ENCODE data around the gene SOX21.
"Not testable (repeated sequence)": the region's sequence is repeated elsewhere in the genome, so short reads cannot be mapped to it uniquely, and the experiment has no call there.

SOX21 gene

DNA sequence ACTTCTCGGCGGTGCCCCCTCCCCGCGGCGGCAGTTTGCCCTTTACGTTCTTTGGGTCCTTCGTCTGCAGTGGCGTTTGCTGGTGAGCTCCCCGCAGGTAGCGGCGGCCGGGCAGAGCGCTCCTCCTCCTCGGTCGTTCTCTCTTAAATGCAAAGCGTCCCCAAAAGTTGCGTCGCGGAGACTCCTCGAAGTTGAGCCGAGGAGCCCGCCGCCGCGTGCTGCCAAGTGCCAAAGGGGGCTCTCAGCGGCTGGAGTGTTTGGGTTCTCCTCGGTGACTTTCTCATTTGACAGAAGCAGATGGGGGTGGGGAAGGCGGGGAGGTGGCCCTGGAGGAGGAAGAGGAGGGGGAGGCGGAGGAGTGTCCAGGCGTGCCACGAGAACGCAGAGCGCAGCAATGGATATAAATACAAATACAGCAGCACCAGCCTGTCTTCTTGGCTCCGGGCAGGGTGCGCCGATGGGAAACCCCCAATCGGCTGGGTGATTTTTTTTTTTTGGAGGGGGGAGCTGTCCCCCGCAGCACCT, at the start of gene SOX21:
Gene SOX21 (minus strand): TSS at position 259 of the 525 bp plus-strand sequence. CDS start 496 bp downstream, outside the sequence.
- DNase-seq (ENCODE audit: insufficient read length, low spot score) = no peak
- no peak for FAIRE-seq

DNA sequence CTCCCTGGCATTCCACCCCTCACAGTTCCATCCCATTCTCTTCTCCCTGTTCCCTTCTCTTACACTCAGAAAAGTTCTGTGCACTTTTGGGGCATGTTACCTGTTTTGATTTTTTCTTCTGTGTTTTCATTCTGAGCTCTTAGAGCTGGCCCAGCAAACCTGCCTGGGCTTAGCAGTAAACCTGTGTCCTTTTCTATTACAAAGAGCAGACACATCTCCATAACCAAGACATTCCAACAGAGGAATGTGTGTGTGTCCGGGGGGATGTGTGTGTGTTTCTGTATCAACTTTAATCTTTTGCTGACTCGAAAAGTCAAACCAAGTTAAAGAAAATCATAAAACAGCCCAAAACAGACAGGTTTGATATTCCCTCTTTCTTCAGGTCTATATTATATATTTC, 49.1 kb upstream of the SOX21 start:
- DNase-seq (ENCODE audit: insufficient read length, low spot score) (no peak), FAIRE-seq (no peak)

DNA sequence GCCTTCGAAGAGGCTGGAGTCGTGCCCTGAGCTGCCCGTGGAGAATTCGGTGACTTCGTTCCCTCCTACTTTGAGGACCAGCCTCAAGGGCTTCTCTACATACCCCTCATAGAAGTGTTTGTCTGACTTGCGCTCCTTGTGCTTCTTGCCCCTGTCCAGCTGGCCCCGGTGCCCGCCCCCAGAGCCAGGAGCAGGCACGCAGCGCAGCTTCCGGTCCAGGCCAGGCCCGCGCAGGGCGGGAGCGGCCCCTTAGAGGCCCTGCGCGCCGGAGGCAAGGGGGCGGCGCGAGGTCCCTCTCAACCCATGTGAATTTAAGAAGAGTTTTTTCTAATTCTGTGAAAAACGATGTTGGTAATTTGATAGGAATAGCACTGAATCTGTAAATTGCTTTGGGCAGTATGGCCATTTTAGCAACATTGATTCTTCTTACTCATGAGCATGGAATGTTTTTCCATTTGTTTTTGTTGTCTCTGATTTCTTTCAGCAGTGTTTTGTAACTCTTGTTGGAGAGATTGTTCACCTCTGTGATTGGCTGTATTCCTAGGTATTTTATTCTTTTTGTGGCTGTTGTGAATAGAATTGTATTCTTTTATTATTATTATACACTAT, 46.9 kb upstream of the SOX21 start:
- no peak for FAIRE-seq
- DNase-seq (ENCODE audit: insufficient read length, low spot score) = no peak

DNA sequence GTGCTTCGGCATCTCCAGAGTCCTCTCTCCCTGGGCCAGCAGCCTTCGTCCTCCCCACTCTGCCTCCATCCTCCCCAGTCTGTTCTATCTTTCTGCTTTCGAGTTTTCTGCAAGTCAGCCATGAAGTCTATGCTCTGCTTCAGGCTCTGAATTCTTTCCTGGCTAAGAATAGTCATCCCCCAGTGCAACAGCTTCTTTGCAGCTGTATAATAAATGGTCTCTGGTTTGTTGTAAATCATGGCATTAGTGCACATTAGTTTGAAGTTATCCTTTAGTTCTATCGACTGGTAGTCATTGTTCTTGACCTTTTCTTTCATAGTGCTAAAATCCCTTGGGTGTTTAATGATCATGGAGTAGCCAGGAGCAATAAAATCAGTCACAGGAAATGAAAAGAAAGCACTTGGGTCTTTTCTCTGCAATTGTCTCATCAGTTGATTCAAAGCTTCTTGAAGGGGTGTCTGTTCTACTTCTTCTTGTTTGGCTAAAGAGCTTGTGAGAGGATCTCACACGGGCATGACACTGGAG, 46.2 kb upstream of the SOX21 start:
- no peak for FAIRE-seq
- no peak for DNase-seq (ENCODE audit: insufficient read length, low spot score)

DNA sequence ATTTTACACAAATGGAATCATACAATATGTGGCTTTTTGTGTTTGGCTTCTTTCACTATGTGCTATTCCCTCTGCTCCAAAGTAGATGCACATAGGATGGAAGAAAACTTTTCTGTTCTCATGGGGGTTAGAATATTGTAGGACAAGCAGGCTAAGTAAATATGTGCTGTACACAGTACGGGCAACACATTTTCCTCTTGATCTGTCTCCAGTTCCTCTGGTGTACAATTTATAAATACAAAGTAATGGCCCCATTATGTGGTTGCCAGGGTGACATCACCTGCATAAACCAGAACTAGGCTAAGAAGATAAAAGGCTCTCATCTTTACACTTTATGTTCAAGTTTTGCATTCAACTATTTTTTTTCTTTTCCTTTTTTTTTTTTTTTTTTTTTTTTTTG, 41.0 kb upstream of the SOX21 start:
- FAIRE-seq (no peak), DNase-seq (ENCODE audit: insufficient read length, low spot score) (no peak)

DNA sequence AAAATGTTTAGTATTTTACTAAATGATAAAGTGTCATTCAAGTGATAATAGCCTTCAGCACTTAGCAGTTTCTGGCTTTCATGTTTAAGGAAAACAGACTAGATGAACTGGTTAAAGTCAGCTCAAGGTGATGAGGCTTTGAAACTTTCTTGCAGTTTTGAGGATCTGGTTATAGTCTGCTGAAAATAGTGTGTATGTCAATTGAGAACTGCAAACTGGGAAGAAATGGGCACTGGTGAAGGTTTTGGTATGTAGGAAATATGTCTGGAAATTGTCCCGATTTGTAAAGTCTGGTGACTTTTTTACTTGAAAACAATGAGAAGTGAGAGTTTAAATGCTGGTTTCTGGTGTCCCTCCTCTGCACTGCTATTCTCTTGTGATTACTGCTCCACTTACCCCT, 36.8 kb upstream of the SOX21 start:
- FAIRE-seq (no peak), DNase-seq (ENCODE audit: insufficient read length, low spot score) (no peak)

DNA sequence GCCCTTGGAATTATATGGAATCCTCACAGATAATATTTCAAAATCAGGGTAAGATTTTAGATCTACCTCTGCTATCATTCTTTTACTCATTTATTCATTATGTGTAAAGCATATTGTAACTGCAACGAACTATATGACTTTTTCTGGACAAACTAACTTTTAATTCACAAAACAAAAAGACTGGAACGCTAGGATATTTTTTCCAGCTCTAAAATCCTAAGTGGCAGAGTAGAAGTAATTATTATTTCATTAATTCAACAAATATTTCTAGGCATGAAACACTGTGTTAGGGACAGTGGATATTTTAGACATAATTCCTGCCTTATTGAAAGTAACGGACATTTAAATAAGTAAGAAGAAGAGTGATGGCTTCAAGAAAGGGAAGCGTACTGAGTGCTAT, 26.9 kb upstream of the SOX21 start:
- DNase-seq (ENCODE audit: insufficient read length, low spot score) (no peak), FAIRE-seq (no peak)

DNA sequence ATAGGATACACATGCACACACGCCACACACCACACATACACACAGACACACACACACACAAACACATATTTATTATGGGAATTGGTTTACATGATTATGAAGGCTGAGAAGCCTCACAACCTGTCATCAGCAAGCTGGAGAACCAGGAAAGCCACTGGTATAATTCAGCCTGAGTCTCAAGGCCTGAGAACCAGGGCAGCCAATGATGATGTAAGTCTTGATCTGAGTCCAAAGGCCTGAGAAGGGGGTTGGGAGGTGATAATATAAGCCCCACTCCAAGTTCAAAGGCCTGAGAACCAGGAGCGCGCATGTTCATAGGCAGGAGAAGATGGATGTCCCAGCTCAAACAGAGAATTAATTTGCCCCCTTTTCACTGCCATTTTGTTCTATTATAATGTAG, 18.7 kb upstream of the SOX21 start:
- DNase-seq (ENCODE audit: insufficient read length, low spot score) = no peak
- FAIRE-seq = no peak

DNA sequence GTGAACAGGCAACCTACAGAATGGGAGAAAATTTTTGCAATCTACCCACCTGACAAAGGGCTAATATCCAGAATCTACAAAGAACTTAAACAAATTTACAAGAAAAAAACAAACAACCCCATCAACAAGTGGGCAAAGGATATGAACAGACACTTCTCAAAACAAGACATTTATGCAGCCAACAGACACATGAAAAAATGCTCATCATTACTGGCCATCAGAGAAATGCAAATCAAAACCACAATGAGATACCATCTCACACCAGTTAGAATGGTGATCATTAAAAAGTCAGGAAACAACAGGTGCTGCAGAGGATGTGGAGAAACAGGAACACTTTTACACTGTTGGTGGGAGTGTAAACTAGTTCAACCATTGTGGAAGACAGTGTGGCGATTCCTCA, 17.6 kb upstream of the SOX21 start:
- not testable (repeated sequence) for DNase-seq (ENCODE audit: insufficient read length, low spot score); FAIRE-seq

DNA sequence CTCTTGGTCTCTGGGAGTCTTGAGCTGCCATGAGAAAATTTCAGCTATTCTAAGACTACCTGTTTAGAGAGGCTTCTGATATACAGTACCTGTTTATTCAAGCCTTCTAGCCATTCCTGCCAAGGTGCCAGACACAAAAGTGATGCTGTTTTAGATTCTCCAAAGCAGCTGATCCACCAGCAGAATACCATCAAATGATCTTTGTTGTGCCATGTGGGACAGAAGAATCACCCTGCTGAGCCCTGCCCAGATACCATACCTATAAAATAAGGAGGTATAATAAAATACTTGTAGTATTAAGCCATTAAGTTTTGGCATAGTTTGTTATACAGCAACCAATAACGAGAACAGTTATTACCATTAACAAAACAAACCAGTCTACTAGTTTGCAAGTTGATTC, 14.1 kb upstream of the SOX21 start:
- DNase-seq (ENCODE audit: insufficient read length, low spot score) = no peak
- FAIRE-seq = no peak

DNA sequence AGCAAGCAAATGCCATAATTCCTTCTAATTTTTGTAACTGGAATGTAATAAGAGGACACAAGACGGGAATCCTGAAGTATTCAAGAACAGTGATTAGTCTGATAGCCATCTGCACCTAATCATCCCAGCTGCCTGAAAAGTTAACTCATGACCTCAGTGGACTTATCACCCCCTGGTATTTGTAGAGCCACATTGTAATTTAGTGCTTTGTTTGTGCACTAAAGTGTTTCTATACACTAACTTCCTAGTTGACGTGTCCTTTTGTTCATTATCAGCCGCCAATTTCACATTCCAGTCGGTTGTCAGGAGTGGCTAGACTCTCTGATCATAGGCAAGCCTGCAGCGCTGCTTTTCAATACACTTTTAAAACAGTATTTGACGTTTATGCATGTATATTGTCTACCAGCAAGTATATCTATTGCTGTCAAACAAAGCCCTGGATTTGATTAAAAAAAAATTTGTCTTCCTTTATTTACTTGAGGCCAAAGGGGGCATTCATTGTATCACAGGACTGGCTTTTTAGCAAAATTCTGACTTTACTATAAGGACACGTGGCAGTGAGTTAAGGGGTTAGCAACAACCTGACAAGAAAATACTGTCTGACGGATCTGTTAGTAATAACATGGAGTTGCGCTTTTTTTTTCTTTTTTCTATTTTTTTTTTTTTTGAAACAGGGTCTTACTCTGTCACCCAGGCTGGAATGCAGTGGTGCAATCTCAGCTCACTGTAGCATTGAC, 10.4 kb upstream of the SOX21 start:
- FAIRE-seq (no peak), DNase-seq (ENCODE audit: insufficient read length, low spot score) (no peak)

DNA sequence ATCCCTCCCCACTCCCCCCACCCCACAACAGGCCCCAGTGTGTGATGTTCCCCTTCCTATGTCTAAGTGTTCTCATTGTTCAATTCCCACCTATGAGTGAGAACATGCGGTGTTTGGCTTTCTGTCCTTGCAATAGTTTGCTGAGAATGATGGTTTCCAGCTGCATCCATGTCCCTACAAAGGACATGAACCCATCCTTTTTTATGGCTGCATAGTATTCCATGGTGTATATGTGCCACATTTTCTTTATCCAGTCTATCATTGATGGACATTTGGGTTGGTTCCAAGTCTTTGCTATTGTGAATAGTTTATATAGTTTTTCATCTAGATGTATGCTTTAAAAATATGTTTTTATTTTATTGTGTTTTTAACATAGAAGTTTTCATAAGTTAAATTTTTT, 6.4 kb upstream of the SOX21 start:
- not testable (repeated sequence) for FAIRE-seq; DNase-seq (ENCODE audit: insufficient read length, low spot score)

DNA sequence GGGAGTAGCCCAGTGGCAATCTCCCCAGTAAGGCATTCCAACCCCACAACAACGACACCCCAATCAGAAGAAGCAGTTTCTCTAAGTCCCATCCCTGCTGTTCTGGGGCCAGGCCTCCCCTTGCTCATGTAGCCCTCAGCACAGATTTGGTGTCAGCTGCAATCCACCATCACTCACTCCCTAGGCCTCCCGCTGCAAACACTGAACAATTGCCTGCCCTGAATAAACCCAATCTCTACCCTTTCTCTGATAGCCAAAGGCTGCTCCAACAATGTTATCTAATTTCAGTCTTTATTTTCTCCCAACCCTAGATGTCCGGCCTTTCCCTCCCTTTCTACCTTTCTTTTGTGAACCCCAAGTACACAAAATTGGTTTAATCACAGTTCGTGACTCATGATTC, 5.6 kb upstream of the SOX21 start:
- no peak for FAIRE-seq
- no peak for DNase-seq (ENCODE audit: insufficient read length, low spot score)

DNA sequence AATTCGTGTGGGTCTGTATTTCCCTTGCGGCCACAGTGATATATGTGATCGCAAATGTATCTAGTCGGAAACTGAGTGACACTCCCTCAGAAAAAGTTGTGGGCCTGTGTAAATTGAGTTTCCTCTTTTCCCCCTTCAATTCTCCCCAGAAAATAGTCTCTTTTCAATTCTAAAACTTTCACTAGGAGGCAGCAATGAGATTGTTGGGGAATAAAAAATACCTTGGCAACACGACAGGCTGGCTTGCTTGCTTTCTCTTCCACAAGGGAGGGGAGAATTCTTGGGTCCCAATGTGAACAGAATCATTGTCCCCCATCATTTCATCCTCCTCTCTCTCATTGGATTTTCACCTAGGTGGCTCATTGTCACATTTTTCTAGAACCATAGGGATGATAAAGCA, 3.7 kb upstream of the SOX21 start:
- FAIRE-seq = no peak

DNA sequence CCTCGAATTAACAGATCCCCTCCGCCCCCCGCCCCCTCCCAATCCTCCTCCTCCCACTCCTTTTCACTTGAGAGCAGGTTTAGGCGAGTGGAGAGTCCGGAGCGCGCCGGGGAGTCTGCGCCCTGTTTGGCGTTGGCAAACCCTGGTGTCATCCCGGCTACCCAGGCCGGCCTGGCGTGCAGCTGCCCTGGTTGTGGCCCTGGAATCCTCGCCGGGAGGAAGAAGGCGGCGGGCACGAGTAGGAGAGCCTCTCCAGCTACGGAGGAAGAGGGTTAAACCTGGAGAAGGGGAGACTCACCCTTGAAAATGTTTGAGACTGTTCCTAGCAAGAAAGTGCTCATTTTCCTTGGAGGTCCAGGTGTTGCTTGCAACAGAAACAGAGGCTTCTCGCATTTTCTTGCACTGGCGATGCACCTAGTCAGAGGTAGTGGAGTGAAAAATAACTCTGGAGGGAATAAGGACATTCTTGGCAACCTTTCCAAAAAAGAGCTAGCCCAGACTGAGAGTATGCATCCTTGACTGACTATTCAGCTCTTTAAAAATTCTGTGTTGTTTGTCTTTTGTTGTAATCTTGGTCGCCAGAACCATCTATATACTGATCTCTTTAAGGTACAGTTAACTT, 1.3 kb upstream of the SOX21 start:
- FAIRE-seq = no peak
- no peak for DNase-seq (ENCODE audit: insufficient read length, low spot score)

More for the DNA sequence above, 3.7 kb upstream of the SOX21 start:
- DNase-seq (ENCODE audit: insufficient read length, low spot score) = no peak

DNA sequence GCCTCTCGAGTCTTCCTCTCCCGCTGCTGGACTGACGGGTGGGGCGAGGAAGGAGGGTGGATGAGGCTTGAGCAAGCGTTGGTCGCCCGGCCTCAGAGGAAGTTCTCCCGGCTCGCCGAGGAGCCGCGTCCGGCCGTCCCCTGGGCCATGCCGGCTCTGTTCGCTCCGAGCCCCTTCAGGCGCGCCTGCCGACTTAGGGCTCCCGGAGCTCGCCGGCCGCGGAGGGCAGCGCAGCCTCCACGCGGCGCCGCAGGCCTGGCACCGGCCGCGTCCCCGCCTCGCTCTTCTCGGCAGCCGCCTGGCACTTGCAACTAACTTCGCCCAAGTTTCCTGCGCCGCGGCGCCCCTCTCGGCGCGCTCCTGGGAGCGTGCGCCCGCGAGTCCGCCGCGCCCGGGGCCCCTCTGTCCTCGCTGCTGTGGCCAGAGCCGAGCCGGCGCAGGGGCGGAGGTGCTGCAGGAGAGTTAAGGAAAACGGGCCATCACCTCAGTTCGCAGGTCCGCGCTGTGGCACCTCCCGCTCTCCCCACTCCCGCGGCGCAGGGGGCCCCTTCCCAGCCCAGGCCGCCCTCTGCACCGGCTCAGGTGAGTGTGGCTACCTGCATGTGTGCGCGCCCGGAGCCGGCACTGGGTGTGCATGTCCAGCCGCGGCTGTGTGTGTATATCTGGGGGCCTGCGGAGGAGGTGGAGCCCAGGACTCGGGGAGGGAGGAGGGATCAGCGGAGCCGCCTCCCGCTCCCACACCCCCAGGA, 641 bp upstream of the SOX21 start:
- FAIRE-seq (no peak), DNase-seq (ENCODE audit: insufficient read length, low spot score) (peak; percentile 19)

DNA sequence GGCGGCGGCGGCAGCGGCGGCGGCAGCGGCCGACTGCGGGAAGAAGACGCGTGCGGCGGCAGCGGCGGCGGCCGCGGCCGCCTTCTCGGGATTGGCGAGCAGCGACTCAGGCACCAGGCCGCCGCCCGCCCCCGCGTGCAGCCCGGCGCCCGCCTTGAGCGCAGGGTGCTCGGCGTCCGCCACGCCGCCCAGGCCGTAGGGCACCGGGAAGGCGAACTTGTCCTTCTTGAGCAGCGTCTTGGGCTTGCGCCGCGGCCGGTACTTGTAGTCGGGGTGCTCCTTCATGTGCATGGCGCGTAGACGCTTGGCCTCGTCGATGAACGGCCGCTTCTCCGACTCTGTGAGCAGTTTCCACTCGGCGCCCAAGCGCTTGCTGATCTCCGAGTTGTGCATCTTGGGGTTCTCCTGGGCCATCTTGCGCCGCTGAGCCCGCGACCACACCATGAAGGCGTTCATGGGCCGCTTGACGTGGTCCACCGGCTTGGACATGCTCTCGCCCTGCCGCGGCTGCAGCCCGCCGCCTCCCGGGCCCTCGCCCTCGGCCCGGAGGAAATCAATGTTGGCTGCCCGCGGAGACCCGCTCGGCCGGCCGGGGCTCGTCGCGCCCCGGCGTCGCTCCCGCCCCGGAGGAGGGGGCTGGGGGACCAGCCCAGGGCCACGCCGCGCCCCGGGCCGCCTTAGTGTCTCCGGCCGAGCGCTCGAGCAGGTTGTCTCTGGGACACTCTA, 621 bp downstream of the SOX21 start:
- DNase-seq (ENCODE audit: insufficient read length, low spot score) (no peak), FAIRE-seq (no peak)

DNA sequence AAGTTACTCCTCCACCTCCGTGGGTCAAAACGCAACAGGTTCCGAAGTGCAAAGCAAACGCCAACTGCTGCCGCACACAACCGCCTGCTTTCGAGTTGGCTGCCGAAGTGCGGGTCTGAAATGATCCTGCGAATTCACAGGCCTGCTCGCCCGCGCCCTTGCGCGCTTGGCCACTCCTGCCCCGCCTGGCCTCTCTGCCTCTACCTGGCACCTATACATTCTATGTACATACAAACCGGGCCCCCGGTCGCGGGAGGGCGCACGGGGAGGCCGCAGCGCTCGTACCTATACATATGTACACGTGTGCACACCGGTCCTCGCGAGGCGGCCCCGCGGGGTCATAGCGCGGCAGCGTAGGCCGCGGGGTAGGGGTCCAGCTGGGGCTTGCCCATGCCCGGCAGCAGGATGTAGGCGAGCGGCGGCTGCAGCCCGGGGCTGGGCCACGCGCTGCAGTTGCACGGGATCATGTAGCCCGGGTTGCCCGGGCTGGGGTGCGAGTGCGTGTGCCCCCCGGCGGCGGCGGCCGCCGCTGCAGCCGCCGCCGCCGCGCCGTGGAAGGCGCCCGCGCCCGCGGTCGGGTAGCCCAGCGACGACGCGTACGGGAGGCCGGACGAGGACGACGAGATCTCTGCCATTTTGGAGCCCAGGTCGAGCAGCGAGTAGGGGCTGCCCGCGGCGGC, 1.3 kb downstream of the SOX21 start:
- FAIRE-seq (no peak), DNase-seq (ENCODE audit: insufficient read length, low spot score) (no peak)

DNA sequence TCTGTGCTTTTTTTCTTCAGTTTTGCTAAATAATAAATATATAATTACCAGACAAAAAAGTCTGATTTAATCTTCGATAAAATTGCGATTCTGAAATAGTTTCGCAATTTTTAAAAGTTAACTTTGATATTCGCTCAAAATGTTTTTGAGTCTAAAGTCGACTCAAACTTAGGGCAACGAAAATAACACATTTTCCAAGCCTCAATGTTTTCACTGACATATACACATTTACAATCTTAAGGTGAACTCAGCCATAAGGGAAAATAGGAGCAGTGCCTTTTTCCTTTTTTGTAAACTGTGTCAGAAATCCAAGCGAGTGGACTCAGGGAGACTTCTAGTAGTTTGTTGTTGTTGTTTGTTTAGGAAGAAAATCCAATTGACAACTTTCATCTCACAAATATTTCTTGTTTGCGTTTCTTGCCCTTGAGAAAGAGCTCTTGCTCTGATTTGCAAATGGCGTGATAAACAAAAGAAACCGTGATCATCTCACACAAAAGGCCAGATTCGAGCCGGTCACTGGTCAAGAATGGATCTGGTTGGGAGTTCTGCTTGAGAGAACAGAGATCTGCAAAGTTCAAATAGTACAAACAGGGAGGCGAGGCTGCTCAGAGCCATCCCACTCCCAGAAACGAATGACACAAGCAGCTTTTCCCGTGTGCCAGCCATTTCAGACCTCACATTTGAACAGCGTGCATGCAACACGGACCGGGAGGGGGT, 2.1 kb downstream of the SOX21 start:
- DNase-seq (ENCODE audit: insufficient read length, low spot score) = no peak
- FAIRE-seq = no peak

All from HTR-8/SVneo (cell line).